Activated CD8-positive, alpha-beta T cell treated with anti-CD3 and anti-CD28 coated beads for 36 hours (primary cell): ENCODE results near the gene GTF2IRD1. TPM values are rescaled to one million over a fixed set of nuclear protein-coding genes. Genes with fewer than 3 reads are reported as not detected.
"Not testable (repeated sequence)": the region's sequence is repeated elsewhere in the genome, so short reads cannot be mapped to it uniquely, and the experiment has no call there.

Experiments
- ATAC-seq: fragments of 200-7000 bp; cut with Tn5 transposase; one replicate; pipeline ENCODE4 v1.10.0; 2021; ENCODE audit warnings: mild to moderate bottlenecking, moderate library complexity
- CTCF ChIA-PET: fragments of 350-600 bp; sonication (Branson Sonifier 250); formaldehyde crosslinking; loops from one replicate; lab custom pipeline; 2021; ENCODE audit warnings: antibody characterized with exemption; lab: Charles Lee
- POLR2A ChIA-PET: fragments of 350-600 bp; sonication (Branson Sonifier 250); formaldehyde crosslinking; loops from one replicate; lab custom pipeline; 2021; ENCODE audit warnings: antibody characterized with exemption; lab: Charles Lee
- DNase-seq: peaks from one replicate; pipeline ENCODE4 v3.0.0-alpha.2; 2020
- H3K27ac Mint-ChIP-seq: one replicate; pipeline ENCODE4 v1.8.0; 2021; ENCODE audit warnings: mild to moderate bottlenecking, mixed read lengths
- H3K27me3 Mint-ChIP-seq: one replicate; pipeline ENCODE4 v1.8.0; 2021; ENCODE audit warnings: mixed read lengths
- H3K36me3 Mint-ChIP-seq: one replicate; pipeline ENCODE4 v1.8.0; 2021; ENCODE audit warnings: low read depth, mixed read lengths
- H3K4me1 Mint-ChIP-seq: one replicate; pipeline ENCODE4 v1.8.0; 2021; ENCODE audit warnings: low read depth, mixed read lengths
- H3K4me3 Mint-ChIP-seq: one replicate; pipeline ENCODE4 v1.8.0; 2021; ENCODE audit warnings: mild to moderate bottlenecking, moderate library complexity, mixed read lengths
- H3K9me3 Mint-ChIP-seq: one replicate; pipeline ENCODE4 v1.8.0; 2021; ENCODE audit warnings: mixed read lengths
- CTCF ChIP-seq: fragments of 200-600 bp; IDR thresholded peaks from one replicate; pipeline ENCODE4 v1.8.0; 2022; ENCODE audit warnings: antibody characterized with exemption, mild to moderate bottlenecking
- intact Hi-C: fragments of 100-400 bp; cut with micrococcal nuclease; formaldehyde crosslinking; loops from one replicate; pipeline ENCODE4 v1.10.0; 2022
- total RNA-seq, 2 experiments: library from RNA; stranded (reverse); gene quantifications; one replicate each; pipeline ENCODE4 v1.2.3, GENCODE V29; 2021

GTF2IRD1 gene
- total RNA-seq, 2 experiments from 2014 or later: 1.2 to 1.4 TPM

- Mint-ChIP-seq H3K9me3 (no peaks in the 10 kb centered on the region), H3K4me3 (no peak overlapping the region), H3K36me3 (no peaks in the 10 kb centered on the region), H3K4me1 (no peaks in the 10 kb centered on the region), H3K27me3 (no peaks in the 10 kb centered on the region), H3K27ac (no peak overlapping the region)
- no peak for TF ChIP-seq CTCF
- CTCF ChIA-PET: no interaction called here
- intact Hi-C loops: no loop called here
- DNase-seq (no peak), ATAC-seq (no peak)
- POLR2A ChIA-PET: interaction anchor here (1.1 kb wide), 1 partner anchor 48 kb away, joined by 4 read pairs; no protein-coding TSS in a partner anchor
Observed at GRCh38 chr7:74496272-74496671, 42.6 kb downstream of the GTF2IRD1 start.

GRCh38 chr7:74496773-74497172 lies 43.1 kb downstream of the GTF2IRD1 start:
- H3K9me3 Mint-ChIP-seq, ATAC-seq, DNase-seq, H3K27ac Mint-ChIP-seq, intact Hi-C loops, CTCF ChIA-PET, H3K27me3 Mint-ChIP-seq, H3K4me1 Mint-ChIP-seq, H3K4me3 Mint-ChIP-seq, H3K36me3 Mint-ChIP-seq: not testable (repeated sequence)
- POLR2A ChIA-PET: interaction anchor here (1.1 kb wide), 1 partner anchor 48 kb away, joined by 4 read pairs; no protein-coding TSS in a partner anchor

- CTCF ChIA-PET: no interaction called here
- H3K36me3 Mint-ChIP-seq: no peaks in the 10 kb centered on the region
Observed at GRCh38 chr7:74498354-74498753, 44.6 kb downstream of the GTF2IRD1 start.

GRCh38 chr7:74498996-74499834 lies 45.5 kb downstream of the GTF2IRD1 start:
- POLR2A ChIA-PET: interaction anchor here (0.8 kb wide), 1 partner anchor 36 kb away, joined by 6 read pairs; no protein-coding TSS in a partner anchor
- intact Hi-C loops: no loop called here
- TF ChIP-seq CTCF: no peak
- Mint-ChIP-seq H3K9me3 (no peaks in the 10 kb centered on the region), H3K27ac (no peak overlapping the region), H3K4me3 (no peak overlapping the region), H3K4me1 (no peaks in the 10 kb centered on the region), H3K27me3 (no peaks in the 10 kb centered on the region), H3K36me3 (no peaks in the 10 kb centered on the region)
- CTCF ChIA-PET: no interaction called here
- no peak for ATAC-seq
- no peak for DNase-seq

More at GRCh38 chr7:74498354-74498753, 44.6 kb downstream of the GTF2IRD1 start:
- no peaks in the 10 kb centered on the region for H3K4me1 Mint-ChIP-seq
- intact Hi-C loops: no loop called here
- no peaks in the 10 kb centered on the region for H3K27me3 Mint-ChIP-seq
- no peak overlapping the region for H3K4me3 Mint-ChIP-seq
- no peaks in the 10 kb centered on the region for H3K9me3 Mint-ChIP-seq
- no peak for TF ChIP-seq CTCF
- POLR2A ChIA-PET: no interaction called here
- ATAC-seq: no peak
- no peak for DNase-seq
- no peak overlapping the region for H3K27ac Mint-ChIP-seq

GRCh38 chr7:74499835-74500388 lies 46.2 kb downstream of the GTF2IRD1 start:
- CTCF ChIA-PET: no interaction called here
- POLR2A ChIA-PET: no interaction called here
- intact Hi-C loops: no loop called here
- H3K4me1 Mint-ChIP-seq: no peaks in the 10 kb centered on the region
- no peaks in the 10 kb centered on the region for H3K9me3 Mint-ChIP-seq
- DNase-seq (no peak), ATAC-seq (no peak)
- no peak overlapping the region for H3K4me3 Mint-ChIP-seq
- no peaks in the 10 kb centered on the region for H3K36me3 Mint-ChIP-seq
- TF ChIP-seq CTCF: no peak
- no peak overlapping the region for H3K27ac Mint-ChIP-seq
- no peaks in the 10 kb centered on the region for H3K27me3 Mint-ChIP-seq
